CD4-positive, alpha-beta T cell treated with Interleukin-17A for 4 hours (primary cell): ENCODE measurements around the gene SLC38A1.
"Not testable (repeated sequence)": the region's sequence is repeated elsewhere in the genome, so short reads cannot be mapped to it uniquely, and the experiment has no call there.

Source experiments
- DNase-seq: peaks from one replicate; pipeline ENCODE4 v3.0.0-alpha.2; 2020; ENCODE audit warnings: mixed read lengths

The SLC38A1 gene

DNA sequence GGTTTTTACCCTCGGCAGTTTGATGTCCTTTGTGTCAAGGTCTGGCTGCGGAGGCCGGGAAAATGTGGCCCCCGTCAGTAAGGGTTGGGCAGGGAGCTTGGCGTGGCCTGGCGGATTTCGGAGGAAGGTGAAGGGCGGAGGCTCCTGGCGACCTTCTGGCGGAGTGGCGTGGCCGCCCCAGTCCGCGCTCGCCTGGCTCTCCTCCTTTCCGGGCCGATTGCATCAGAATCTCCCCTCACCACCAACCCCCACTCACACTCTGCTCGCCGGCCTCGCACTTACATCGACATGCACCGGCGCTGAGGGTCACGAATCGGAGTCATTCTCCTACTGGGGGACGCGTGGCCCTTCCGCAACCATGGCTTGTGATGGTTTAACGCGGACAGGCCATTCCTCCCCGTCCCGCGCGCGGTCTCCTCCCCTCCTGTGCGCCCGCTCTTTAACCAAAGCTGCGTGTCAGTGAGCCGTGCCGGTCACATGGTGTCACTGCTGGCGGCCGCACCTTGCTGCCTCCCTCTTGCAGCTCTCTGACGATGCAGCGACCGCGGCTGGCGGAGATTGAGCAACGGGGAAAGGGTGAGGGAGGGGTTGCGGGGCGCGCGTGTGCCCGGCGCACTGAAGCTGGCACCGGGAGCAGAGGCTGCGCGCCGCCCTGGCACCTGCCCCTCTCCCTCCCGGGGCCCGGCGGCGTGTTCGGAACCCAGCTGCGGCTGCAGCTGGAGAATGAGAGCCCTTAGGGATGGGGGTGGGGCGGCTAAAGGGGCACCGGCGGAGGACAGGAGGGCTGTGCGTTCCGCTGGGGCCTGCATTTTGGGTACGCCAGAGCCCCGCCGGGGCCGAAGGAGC lies at the start of gene SLC38A1:
Gene SLC38A1, minus strand, starts transcription at position 461 of the 846 bp plus-strand sequence. CDS start 29,243 bp downstream, outside the sequence.
- DNase-seq, result peak; percentile 92

DNA sequence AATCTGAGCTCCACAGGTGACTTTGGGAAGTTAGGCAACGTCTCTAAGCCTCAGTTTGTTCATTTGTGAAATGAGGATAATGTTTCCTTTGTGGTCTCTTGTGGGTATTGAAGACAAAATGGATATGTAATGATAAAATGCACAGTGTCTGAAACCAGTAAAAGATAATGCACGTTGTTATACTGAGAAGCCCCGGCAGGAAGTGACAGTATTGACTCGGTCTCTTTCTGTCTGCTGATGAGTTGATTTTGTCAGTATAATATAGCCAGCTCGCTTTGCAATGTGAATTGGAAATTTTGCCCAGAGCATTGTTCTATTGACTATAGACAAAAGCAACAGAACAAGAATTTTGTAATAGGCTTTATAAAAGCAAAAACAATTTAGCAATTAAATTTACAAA lies 49.2 kb upstream of the SLC38A1 start:
- no peak for DNase-seq

DNA sequence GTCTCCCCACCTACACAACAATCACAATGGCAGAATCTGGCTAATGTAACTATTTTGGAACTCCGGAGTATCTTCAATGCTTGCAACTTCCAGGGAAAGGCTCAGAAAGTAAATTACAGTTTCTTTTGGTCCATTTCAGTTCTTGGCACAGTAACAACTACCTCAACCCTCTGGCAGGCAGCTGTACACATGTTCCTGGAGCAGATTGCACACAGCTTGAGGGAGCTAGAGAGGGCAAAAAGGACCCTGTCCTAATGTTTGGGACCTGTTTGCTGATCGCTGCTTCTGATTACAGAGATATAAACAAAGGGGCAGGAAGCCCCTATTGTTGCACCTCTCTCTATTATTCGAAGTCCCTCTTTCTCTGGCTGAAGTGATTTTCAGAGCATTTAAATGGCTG lies 35.2 kb upstream of the SLC38A1 start:
- no peak for DNase-seq

DNA sequence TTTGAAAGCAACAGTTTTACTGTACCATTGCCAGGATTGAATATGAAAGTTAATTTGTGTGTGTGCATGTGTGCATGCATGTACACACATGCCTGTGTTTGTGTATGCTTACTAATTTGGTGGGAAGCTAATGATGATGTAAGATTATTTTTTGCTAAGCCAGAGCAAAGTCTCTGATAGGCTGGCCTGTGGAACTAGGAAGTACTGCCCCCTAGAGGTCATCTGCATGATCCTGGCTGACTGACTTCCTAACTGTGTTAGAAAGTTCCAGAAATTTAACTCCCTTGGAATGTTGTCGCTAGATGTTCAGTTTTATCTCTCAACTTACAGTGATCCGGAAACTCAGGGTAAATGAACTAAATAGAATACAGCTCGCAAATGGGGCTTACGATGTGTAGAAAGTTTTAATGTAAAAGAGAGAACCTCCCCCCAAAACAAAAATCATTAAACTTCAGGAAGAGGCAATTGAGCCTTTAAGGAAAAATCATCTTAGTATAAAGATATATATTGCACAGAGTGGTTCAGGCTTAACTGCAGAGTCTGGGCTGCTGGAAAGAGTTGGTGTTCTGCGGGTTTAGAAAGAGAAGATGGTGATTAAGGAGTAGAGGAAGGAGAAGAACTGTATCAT lies 34.3 kb upstream of the SLC38A1 start:
- DNase-seq, result peak; percentile 75

DNA sequence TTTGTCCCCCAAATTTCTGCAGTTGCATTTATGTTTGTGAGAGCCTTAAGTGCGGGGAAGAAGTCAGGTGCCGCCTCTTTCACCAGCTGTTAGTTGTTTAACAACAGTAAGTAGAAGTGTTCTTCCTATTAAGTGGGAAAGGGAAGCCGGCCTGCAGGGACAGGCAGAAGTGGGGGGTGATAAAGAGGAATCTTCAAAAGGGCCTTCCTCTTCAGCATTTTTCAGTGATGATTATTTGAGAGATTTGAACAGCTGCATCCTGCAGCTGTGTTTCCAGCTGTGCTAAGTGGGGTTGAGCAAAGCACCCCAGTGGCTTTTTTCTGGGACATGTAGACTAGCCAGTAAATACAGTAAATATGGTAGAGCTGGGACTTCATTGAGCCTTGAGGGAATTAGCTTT lies 32.1 kb upstream of the SLC38A1 start:
- no peak for DNase-seq

DNA sequence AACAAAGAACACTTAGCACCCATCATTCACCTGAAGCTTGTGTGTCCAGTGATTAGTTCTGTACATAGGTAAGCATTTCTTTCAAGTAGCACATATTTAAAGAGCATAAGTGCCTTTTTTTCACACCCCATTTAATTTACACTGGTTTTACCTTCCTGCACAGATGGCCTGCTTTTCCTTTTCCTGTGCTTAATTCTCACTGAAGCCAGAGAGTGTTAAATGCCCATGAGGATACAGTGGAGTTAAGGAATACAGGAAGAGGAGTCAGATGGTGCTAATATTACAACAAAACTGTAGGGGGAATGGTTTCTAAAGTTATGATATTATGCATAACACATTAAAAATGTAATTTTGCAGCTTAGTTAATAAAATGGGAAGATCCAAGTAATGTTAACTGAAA lies 31.0 kb upstream of the SLC38A1 start:
- no peak for DNase-seq

DNA sequence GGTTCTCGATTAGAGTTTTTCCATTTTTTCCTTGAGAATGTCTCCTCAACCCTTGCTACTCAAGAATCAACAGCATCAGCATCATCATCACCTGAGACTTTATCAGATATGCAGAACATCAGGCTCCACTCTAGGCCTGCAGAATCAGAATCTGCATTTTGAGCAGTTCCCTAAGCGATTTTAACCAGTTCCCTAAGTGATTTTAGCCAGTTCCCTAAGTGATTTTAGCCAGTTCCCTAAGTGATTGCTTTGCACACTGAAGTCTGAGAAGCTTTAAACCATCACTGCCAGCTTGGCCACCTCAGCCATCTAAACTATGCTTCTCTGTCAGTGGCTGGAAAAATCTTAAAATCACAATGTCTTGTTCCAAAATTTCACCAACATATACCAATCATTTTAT lies 29.4 kb upstream of the SLC38A1 start:
- no peak for DNase-seq

DNA sequence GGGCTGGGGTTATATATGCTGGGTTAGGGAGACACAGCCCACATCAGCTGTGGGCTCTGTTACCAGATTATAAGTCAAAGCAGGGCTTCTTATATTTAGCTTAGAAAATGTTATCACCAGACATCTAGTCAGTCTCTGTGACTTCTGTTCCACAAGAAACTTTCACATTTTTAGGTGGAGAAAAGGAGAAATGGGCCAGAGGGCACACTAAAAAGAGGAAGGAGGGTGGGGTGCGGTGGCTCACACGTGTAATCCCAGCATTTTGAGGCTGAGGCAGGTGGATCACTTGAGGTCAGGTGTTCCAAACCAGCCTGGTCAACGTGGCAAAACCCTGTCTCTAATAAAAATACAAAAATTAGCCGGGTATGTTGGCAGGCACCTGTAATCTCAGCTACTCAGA lies 28.0 kb upstream of the SLC38A1 start:
- DNase-seq, result no peak

DNA sequence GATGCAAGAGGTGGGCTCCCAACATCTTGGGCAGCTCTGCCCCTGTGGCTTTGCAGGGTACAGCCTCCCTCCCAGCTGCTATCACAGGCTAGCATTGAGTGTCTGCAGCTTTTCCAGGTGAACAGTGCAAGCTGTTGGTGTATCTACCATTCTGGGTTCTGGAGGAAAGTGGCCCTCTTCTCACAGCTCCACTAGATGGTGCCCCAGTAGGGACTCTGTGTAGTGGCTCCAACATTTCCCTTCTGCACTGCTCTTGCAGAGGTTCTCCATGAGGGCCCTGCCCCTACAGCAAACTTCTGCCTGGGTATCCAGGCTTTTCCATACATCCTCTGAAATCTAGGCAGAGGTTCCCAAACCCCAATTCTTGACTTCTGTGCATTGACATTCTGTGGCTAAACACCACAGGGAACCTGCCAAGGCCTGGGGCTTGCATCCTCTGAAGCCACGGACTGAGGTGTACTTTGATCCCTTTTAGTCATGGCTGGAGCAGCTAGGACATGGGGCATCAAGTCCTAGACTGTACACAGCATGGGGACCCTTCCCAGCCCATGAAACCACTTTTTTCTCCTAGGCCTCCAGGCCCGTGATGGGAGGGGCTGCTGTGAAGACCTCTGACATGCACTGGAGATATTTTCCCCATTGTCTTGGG lies 24.0 kb upstream of the SLC38A1 start:
- DNase-seq, result peak; percentile 12

DNA sequence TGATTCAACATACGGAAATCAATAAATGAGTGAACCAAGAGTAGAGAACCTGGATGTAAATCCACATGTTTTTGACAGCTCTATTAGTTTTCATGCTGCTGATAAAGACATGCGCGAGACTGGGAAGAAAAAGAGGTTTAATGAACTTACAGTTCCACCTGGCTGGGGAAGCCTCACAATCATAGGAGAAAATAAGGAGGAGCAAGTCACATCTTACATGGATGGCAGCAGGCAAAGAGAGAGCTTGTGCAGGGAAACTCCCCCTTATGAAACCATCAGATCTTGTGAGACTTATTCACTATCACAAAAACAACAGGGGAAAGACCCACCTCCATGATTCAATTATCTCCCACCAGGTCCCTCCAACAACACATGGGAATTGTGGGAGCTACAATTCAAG lies 23.1 kb upstream of the SLC38A1 start:
- not testable (repeated sequence) for DNase-seq

DNA sequence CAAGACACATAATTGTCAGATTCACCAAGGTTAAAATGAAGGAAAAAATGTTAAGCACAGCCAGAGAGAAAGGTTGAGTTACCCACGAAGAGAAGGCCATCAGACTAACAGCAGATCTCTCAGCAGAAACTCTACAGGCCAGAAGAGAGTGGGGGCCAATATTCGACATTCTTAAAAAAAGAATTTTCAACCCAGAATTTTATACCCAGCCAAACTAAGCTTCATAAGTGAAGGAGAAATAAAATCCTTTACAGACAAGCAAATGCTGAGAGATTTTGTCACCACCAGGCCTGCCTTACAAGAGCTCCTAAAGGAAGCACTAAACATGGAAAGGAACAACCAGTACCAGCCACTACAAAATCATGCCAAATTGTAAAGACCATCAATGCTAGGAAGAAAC lies 16.3 kb upstream of the SLC38A1 start:
- not testable (repeated sequence) for DNase-seq

DNA sequence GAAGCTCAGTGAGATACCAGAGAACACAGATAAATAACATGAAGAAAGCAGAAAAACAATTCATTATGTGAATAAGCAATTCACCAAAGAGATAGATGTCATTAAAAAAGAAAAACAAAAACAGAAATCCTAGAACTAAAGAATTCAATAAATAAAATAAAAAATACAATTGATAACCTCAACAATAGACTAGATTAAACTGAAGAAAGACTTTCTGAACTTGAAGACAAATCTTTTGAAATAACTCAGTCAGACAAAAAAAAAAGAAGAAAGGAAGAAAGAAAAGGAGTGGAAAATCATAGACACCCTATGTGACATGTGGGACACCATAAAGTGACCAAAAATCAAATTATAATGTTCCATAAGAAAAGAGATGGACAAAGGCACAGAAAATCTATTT lies 14.0 kb upstream of the SLC38A1 start:
- no peak for DNase-seq

DNA sequence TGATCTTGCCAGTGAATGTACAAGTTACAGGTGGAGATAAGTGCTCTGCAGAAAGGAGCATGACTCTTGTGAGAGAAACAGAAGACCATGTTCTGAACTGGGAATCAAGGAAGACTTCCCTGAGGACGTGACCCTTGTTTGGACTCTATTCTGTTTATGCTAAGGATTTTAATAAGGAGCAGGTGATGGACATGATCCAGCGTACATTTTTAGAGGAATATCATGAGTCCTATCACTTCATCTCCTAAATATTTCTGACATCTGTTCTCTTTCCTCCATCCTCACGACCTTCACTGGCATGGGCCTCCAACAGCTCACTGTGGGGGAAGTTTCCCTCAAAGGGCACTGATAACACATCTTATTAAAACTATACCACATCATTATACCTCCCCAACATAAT lies 7.9 kb upstream of the SLC38A1 start:
- DNase-seq, result no peak

DNA sequence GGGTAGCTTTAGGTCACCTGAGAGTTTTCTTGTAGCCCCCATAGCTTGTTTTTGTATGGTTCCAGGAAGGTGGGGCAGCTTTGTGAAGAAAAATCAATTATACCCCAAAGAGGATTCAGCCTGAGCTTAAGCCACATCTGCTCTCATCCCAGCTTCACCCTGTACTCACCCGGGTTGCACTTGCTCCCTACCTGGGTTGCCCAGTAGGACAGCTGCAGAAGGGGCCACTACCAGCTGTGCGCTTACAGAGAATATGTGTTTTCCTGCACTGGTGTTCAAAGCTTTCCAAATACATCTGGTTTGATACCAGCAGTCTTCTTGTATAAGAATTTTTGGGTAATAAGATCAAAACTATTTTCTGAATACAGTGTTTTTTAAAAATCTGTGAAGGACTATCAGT lies 3.0 kb upstream of the SLC38A1 start:
- DNase-seq, result no peak

DNA sequence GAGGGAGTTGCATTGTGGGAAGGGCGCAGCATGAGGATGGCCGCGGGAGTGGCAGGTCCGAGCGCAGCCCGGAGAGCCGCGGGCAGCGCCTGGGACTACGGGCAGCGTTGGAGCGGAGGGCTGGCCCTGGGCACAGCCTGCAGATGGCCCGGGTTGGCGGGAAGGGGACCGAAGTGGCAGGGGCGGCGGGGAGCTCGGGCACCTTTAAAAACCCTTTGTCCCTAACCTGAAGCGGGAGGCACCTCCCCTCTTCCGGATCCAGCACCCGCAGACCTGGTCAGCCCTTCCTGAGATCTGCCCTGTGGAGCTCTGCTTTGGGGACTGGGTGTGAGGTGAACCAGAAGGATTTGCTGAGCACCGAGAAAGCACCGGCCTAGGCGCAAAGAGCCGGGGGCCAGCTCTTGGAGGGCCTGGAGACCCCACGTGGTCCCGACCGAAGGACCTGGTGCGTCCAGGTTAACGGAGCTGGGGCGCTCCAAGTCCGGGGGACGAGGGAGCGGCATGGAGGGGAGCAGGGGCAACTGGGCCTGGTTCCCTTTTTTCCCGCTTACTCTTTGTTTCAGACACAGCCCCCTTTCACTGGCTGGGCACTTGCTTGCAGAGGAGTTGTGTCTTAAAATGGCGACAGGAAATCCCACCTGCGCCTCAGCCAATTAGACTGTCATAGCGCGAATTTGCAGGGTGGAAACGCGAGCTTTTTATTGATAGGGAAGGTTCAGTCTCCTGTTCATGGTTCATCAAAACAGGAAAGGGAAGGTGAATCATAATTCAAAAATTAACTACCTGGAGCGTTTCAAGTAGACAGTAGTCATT lies 792 bp upstream of the SLC38A1 start:
- DNase-seq, result peak; percentile 82

DNA sequence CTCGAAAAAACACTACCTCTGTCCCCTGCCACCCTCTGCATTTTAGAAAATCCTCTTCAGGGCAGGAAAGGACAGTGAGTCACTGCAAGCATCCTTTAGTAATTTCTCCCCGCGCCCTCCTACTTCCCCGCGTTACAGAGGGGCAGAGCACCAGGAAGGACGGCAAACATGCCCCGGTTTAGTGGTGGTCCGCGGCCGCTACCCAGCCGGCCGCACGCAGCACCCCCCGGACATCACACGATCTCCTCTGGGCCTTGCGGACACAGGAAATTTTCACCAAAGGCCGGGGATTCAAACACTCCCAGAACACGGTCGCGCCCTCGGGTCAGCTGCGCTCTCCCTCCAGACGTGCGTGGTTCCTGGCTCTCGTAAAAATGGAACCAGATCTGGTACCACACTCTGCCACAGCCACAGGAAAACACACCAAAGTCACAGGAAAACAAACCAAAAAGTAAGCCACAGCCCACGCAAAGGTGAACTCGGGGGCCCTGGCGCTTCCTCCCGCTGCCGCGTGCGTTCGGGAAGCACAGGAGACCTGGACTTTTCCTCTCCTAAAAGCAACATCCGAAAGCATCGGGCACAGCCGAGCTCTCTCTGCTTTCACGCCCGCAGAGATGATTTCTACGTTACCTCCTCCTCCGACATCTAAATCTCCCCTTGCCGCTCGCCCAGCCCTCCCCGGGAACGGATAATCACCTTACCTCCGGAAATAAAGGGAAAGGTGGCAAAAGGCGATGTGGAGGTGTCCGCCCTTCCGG lies 839 bp downstream of the SLC38A1 start:
- peak; percentile 62 for DNase-seq

DNA sequence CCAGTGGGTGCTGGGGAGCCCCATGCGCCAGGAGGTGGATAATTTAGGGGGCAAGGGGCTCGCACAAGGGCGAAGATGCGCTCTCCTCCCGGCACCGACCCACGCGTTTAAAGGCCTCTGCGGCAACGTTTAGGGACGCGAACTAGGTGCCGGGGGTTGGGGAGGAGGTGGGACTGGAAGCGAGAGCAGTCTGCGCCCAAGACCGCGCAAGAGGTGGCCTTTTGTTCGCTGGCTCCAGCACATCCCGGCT lies 1.3 kb downstream of the SLC38A1 start:
- no peak for DNase-seq

DNA sequence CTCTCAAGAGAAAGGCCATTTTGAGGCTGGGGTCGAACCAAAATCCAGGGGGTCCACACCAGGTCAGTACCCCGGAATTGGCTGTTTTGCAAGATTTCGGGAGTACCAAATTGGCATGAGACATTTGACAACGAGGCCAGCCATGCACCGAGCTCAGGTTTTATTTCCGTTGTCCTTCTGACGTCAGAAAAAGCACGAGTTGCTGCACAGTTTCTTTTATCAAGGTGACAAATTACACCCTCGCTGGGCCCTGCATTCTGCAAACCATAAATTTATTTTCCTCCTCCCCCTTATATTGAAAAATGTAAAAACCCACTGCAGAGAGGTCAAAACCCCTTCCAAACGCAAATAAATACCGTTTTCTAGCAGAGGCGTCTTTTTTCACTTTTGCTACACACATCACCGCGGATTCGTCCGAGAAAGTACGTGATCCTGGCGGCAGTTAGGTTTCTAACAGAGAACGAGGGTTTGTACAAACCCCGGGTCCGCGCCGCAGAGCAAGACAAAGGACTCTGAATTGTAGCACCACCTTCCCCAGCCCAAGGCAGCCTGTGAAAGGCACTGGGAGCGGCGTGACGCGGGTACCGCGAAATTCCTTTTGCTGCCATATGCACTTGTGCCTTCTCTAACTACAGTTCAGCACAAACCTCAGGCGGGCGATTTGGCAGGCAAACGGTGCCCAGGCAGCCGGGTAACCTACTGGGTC lies 1.8 kb downstream of the SLC38A1 start:
- DNase-seq, result peak; percentile 68

DNA sequence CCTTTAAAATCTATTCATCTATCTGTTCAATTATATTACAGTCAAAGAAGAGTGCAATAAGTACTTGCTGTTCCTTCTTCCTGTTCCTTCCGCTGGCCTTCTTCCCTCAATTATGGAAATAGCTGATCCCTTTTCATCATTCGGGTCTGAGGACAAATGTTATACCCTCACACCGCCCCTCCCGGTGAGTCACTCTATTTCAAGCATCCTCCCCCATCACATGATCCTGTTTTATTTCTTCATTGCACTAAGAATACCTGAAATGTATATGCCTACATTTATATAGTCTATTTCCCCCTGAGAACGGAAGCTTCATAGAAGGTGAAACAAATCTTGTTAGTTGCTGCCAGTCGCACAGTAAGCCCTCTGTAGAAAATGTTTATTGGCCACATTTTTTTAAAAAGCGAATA lies 2.5 kb downstream of the SLC38A1 start:
- peak; percentile 62 for DNase-seq

DNA sequence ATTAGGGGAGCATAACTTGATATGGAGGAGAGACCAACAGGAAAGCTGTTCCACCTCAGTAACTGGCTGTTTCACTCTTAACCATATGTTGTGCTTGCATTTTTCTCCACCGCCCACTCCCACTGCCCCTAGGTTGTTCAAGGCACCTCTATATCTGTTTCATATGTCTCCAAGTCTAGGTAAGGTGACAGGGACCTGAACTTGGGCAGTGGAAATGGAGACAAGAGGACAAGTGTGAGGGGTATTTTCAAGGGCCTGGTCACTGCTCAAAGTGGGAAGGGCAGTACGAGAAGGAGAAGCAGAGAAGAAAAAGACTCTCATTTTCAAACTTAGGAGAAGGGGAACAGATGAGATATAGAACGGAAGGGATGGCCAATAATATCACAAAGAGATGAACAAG lies 3.1 kb downstream of the SLC38A1 start:
- no peak for DNase-seq

DNA sequence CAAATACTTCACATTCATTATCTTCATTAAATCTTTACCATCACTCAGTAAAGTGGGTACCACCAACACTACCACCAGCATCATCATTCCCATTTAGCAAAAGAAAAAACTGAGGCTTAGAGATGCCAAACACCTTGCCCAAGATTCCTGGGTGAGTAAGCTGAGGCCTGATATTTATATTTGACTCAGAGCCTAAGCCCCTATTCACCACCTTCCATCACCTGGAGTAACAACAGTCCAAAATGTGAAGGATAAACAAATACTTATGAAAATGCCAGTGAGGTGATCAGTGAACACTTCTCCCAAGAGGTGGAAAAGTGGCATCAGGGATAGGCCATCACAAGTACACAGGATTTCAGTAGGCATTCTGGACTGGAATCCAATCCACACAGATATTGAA lies 3.7 kb downstream of the SLC38A1 start:
- no peak for DNase-seq

DNA sequence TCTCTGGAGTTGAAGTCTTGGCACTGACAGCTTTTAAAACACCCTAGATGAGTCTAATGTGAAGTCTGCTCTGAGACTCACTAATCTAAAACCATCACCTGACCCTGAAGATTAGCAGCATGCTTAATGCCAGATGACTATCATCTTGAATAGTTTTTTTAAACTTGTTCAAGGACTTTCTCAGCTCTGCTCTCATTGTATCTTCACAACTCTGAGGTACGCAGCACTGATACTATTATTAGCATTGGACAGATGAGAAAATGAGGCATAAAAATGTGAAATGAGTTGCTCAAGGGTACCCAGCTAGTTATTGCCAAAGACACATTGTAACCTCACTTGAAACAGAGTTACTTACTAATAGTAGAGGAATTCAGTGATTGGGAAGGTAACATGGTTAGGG lies 4.8 kb downstream of the SLC38A1 start:
- no peak for DNase-seq
